GM18858 (cell line): ENCODE results near the gene ROBO2.

Experiments
- ATAC-seq: cut with Tn5 transposase; IDR thresholded peaks from one replicate; pipeline ENCODE4 v1.9.1; 2021; ENCODE audit not compliant: unreplicated experiment

The ROBO2 gene

DNA sequence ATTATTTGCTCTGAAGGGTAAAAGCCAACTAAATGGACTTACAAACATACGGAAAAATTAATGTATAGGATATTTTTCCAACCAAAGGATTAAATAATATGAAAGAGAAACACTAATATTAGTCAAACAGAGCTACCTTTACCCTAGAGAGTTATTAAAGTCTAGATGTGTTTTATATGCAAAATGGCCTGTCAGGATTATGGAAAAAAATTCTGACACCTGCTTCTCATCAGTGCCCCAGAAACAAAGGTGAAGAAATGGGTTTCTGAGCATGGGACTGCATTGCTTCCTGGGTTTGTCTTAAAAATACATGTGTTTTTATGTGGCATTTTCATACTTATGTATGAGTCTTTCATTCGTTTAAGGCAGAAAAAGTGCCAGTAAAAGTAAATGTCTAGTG, 148.3 kb downstream of the ROBO2 start:
- no peak for ATAC-seq

DNA sequence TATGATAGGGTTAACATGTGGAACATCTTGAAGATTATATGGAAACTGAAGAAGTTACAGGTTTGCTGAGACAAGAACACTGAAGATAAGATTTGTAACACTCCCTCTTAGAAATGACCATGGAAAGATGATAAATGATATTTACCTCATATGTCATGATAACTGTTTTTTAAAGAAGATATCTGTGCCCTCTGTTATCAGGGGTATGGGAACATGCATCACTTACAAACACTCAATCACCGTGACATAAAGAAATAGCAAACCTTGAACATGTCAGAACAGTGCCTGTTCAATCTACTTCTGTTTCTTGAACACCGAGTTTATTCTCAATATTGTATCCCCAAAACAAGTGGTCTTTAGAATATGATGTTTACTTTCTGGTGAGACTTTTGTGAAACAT, 149.4 kb downstream of the ROBO2 start:
- no peak for ATAC-seq

- ATAC-seq: no peak
Observed at GRCh38 chr3:77189684-77190083, 149.8 kb downstream of the ROBO2 start.

DNA sequence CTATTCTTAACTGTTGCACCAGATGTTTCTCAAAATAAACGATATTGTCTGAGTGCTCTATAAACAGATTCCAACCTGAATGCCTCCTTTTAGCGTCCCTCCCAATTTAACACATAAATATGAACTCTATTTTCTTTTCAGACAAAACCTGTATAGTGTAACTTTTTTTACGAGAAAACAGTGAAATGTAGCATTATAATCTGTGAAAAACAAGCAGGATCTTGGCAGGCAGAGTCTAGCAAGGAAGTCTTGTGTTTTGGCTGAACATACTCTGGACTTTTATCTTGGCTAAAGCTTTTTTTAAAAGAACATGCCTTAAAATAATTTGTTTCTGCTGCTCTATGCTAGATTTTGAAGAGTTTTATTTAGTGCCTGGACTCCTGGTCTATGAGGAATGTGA, 150.5 kb downstream of the ROBO2 start:
- ATAC-seq: no peak

- ATAC-seq: no peak
Observed at GRCh38 chr3:77191014-77191413, 151.1 kb downstream of the ROBO2 start.

- no peak for ATAC-seq
Observed at GRCh38 chr3:77191640-77192039, 151.7 kb downstream of the ROBO2 start.

GRCh38 chr3:77195766-77196545, 156.1 kb downstream of the ROBO2 start:
- no peak for ATAC-seq

- ATAC-seq: no peak
Observed at GRCh38 chr3:77197408-77197807, 157.5 kb downstream of the ROBO2 start.

DNA sequence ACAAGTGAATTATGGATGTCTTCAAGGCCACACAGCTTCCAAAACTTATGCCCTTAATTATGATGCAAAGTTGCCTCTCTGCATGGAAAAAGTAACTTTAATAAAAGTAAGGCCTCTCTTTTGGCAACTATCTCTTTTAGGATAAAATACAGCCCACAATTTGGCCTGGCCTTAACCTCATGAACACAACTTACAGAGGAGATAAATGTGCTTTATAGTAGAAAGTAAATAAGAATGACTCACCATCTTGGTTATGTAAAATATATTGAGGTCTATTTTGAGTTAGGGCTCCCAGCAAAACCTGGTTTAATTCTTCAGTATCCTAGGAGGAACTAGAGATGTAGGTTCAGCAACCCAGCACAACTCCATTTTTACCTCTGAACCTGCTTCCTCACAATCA, 164.0 kb downstream of the ROBO2 start:
- ATAC-seq: no peak

DNA sequence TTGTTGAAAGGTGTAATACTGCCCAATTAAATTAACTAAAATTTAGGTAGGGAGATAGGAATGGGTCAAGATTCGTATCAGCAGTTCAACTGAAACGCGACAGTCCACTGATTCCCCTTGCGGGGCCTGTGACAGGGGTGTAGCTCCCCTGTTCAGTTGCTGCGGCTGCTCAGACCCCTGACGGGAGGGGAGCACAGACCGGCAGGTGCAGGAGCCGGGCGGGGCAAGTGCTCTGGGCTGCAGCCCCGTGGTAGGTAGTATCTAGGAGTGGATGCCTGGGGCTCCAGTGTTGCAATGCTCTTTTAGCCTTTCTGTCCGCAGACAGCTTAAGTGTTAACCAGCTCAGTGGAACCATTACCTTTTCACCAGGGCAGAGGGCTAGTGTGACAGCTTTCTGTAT, 164.9 kb downstream of the ROBO2 start:
- ATAC-seq: no peak

- no peak for ATAC-seq
Observed at GRCh38 chr3:77207753-77208152, 167.9 kb downstream of the ROBO2 start.

- ATAC-seq: no peak
Observed at GRCh38 chr3:77222701-77223100, 182.8 kb downstream of the ROBO2 start.

DNA sequence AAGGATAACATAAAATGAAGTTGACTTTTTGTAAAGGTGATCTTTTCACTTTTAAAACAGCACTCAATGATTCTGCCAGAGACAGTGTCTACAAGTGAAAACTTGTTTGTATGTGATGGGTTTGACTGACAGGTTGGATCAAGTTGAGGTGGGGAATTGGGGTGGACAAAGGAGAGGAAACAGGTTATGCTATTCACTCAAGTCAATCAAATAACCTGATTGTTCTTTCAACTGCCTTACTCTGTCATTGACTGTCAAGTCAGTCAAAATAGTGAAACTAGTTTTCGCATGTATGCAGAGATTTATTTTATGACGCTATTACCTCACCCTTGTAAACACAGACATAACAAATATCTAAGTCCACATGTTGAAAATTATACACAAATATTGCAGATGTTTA, 187.7 kb downstream of the ROBO2 start:
- no peak for ATAC-seq

GRCh38 chr3:77232557-77232956, 192.7 kb downstream of the ROBO2 start:
- no peak for ATAC-seq

DNA sequence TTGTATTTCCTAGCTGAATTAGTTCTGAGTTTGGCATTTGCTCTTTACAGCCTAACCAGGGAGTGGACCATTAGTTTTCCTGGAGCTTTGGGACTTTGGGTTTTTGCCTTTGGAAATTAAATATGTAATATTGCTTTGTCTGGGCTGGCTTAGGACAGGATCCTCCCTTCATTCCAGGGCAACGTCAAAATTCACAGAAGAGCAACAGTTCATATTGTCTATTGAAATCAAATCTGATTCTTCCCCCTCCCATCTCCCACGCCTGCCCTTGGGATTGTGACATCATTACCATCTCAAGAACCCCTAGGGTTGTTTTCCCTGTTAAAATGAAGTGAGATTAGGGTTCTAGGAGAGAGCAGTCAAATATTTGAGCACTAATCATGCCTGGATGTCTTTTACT, 194.1 kb downstream of the ROBO2 start:
- no peak for ATAC-seq

DNA sequence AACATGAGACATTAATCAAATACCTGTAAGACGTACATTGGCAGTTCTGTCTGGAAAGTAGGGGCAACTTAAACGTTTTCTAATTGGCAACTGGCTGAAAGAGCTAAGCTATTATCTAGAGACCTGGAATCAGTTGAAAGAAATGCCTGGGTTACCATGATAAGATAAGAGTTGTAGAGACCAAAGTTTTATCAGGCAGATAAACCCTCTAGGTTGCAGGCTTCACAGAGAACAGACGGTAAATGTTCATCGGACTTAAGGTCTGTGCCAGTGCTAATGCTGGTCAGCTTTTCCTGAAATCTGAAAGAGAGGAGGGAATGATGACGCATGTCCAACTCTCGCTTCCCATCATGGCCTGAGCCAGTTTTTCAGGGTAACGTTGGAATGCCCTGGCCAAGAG, 196.2 kb downstream of the ROBO2 start:
- ATAC-seq: no peak

DNA sequence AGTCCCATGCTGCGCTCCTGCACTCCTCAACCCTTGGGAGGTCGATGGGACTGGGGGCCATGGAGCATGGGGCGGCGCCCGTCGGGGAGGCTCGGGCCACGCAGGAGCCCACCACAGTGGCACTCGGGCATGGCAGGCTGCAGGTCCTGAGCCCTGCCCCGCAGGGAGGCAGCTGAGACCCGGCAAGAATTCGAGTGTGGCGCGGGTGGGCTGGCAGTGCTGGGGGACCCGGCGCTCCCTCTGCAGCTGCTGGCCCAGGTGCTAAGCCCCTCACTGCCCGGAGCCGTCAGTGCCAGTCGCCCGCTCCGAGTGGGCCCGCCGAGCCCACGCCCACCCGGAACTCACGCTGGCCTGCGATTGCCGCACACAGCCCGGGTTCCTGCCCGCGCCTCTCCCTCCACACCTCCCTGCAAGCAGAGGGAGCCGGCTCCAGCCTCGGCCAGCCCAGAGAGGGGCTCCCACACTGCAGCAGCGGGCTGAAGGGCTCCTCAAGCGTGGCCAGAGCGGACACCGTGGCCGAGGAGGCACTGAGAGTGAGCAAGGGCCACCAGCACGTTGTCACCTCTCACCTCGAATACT, 200.3 kb downstream of the ROBO2 start:
- ATAC-seq: no peak

- no peak for ATAC-seq
Observed at GRCh38 chr3:77242371-77242770, 202.5 kb downstream of the ROBO2 start.

- no peak for ATAC-seq
Observed at GRCh38 chr3:77244981-77245380, 205.1 kb downstream of the ROBO2 start.

GRCh38 chr3:77247061-77247460, 207.2 kb downstream of the ROBO2 start:
- no peak for ATAC-seq

DNA sequence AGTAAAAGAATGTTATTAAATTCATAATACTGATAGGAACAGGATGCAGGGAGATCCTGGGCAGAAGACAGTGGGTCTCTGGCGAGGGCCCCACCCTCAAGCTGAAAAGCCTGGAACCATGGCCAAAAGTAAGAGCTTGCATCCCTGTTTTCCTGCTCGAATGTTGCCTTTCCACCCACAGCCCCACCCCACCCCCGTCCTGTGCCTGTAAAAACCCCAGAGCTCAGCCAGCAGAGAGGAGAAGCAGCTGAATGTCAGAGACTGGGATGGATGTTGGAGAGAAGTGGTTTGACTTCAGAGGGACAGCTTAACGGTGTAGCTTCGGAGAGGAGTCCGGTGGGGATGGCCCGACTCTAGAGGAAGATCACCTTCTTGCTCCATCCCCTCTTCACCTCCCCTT, 207.9 kb downstream of the ROBO2 start:
- ATAC-seq: no peak

DNA sequence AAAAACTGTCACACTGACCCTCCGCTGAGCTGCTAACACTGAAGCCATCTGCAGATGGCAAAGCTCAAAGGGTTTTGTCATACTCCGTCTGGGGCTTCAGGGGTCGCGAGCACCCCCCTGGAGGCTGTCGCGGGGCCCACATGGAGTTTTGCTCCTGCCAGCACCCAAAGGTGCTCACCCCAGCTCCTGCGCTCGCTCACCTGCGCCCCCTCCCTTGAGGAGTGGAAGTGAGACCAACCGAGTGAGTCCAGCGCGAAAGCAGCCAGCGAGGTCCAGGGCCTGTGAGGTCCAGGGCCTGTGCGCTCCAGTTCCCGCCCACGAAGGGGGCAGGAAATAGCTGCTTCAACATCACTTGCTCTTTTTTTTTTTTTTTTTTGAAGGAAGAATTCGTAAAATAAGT, 208.5 kb downstream of the ROBO2 start:
- ATAC-seq: no peak

- ATAC-seq: no peak
Observed at GRCh38 chr3:77251136-77251535, 211.2 kb downstream of the ROBO2 start.
